Measurements from ENCODE around the gene HSD17B12.

The HSD17B12 gene

DNA sequence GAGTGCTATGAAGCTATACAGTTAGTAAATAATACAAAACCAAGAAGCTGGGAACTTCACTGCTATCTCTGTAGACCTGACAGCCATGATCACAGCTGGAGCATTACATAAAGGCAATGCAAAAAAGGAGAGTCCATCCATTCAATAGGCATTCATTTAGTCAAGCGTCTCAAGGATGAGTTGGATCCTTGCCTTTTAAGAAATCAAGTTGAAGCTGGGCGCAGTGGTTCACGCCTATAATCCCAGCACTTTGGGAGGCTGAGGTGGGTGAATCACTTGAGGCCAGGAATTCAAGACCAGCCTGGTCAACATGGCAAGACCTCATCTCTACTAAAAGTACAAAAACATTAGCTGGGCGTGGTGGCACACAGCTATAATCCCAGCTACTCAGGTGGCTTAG is 152.0 kb downstream of the HSD17B12 start:
- H3K36me3 ChIP-seq (ENCODE audit: control insufficient read depth, insufficient read depth, low read length), result no peaks in the 10 kb centered on the region
- no peak overlapping the region for H2AFZ ChIP-seq
- no peak overlapping the region for H3K4me2 ChIP-seq (ENCODE audit: low read length)
- H3K4me3 ChIP-seq (ENCODE audit: low read depth, low read length), result no peak overlapping the region
- H3K27ac ChIP-seq, result no peak overlapping the region
- H3K9ac ChIP-seq, result no peak overlapping the region
- no peaks in the 10 kb centered on the region for H3K79me2 ChIP-seq
- TF ChIP-seq CTCF (IDR thresholded peaks at IDR 0.05), result no peak
- H3K27me3 ChIP-seq (ENCODE audit: control insufficient read depth, insufficient read depth, low read length), result no peaks in the 10 kb centered on the region
- no peaks in the 10 kb centered on the region for H3K9me3 ChIP-seq (ENCODE audit: control insufficient read depth, low read length)
- peaks cover 4% of the 10 kb centered on the region for H3K4me1 ChIP-seq

DNA sequence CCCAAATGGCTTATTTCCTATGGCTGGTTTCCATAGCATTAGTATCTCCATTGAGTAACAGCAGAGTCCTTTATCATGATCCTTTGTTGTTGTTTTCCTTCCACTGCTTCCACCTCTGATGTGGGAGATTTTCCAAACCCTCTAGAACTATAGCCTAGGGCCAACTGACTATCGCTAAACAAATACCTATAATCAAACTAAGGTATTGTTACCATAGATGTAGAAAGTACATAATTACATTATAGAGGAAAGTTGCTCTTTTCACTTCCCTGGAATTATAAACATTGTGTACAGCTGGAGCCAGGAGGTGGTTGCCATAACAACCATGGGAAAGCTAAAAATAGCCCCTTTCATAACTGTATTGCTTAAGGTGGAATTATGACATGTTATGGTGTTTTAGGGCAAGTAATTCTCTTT is 153.1 kb downstream of the HSD17B12 start:
- H2AFZ ChIP-seq, result no peak overlapping the region
- H3K79me2 ChIP-seq, result no peaks in the 10 kb centered on the region
- H3K4me1 ChIP-seq, result peaks cover 4% of the 10 kb centered on the region
- H3K27ac ChIP-seq, result peak overlapping the region; percentile 19
- no peaks in the 10 kb centered on the region for H3K36me3 ChIP-seq (ENCODE audit: control insufficient read depth, insufficient read depth, low read length)
- H3K9ac ChIP-seq, result no peak overlapping the region
- no peak overlapping the region for H3K4me2 ChIP-seq (ENCODE audit: low read length)
- H3K4me3 ChIP-seq (ENCODE audit: low read depth, low read length), result no peak overlapping the region
- no peaks in the 10 kb centered on the region for H3K9me3 ChIP-seq (ENCODE audit: control insufficient read depth, low read length)
- no peaks in the 10 kb centered on the region for H3K27me3 ChIP-seq (ENCODE audit: control insufficient read depth, insufficient read depth, low read length)
- TF ChIP-seq CTCF (IDR thresholded peaks at IDR 0.05), result no peak

- TF ChIP-seq CTCF (IDR thresholded peaks at IDR 0.05), result no peak
- Histone ChIP-seq H3K27me3 (ENCODE audit: control insufficient read depth, insufficient read depth, low read length) (no peaks in the 10 kb centered on the region), H3K79me2 (no peaks in the 10 kb centered on the region), H3K9me3 (ENCODE audit: control insufficient read depth, low read length) (no peaks in the 10 kb centered on the region), H3K4me2 (ENCODE audit: low read length) (no peak overlapping the region), H3K4me3 (ENCODE audit: low read depth, low read length) (no peak overlapping the region), H3K9ac (no peak overlapping the region), H2AFZ (no peak overlapping the region), H3K27ac (no peak overlapping the region), H3K4me1 (peaks cover 4% of the 10 kb centered on the region), H3K36me3 (ENCODE audit: control insufficient read depth, insufficient read depth, low read length) (no peaks in the 10 kb centered on the region)
Measured at GRCh38 chr11:43834286-43834685, 153.7 kb downstream of the HSD17B12 start.

- H3K4me1 ChIP-seq, result peaks cover 4% of the 10 kb centered on the region
- H2AFZ ChIP-seq, result no peak overlapping the region
- H3K27me3 ChIP-seq (ENCODE audit: control insufficient read depth, insufficient read depth, low read length), result no peaks in the 10 kb centered on the region
- H3K4me2 ChIP-seq (ENCODE audit: low read length), result no peak overlapping the region
- H3K36me3 ChIP-seq (ENCODE audit: control insufficient read depth, insufficient read depth, low read length), result no peaks in the 10 kb centered on the region
- no peaks in the 10 kb centered on the region for H3K9me3 ChIP-seq (ENCODE audit: control insufficient read depth, low read length)
- TF ChIP-seq CTCF (IDR thresholded peaks at IDR 0.05), result no peak
- H3K9ac ChIP-seq, result no peak overlapping the region
- no peaks in the 10 kb centered on the region for H3K79me2 ChIP-seq
- H3K27ac ChIP-seq, result no peak overlapping the region
- H3K4me3 ChIP-seq (ENCODE audit: low read depth, low read length), result no peak overlapping the region
Measured at GRCh38 chr11:43835104-43835503, 154.6 kb downstream of the HSD17B12 start.

GRCh38 chr11:43837879-43838278 is 157.3 kb downstream of the HSD17B12 start:
- Histone ChIP-seq H3K27me3 (ENCODE audit: control insufficient read depth, insufficient read depth, low read length) (no peaks in the 10 kb centered on the region), H3K4me3 (ENCODE audit: low read depth, low read length) (no peak overlapping the region), H2AFZ (no peak overlapping the region), H3K36me3 (ENCODE audit: control insufficient read depth, insufficient read depth, low read length) (no peaks in the 10 kb centered on the region), H3K79me2 (no peaks in the 10 kb centered on the region), H3K9me3 (ENCODE audit: control insufficient read depth, low read length) (no peaks in the 10 kb centered on the region), H3K4me2 (ENCODE audit: low read length) (no peak overlapping the region), H3K4me1 (peaks cover 4% of the 10 kb centered on the region), H3K9ac (no peak overlapping the region), H3K27ac (no peak overlapping the region)
- no peak for TF ChIP-seq CTCF (IDR thresholded peaks at IDR 0.05)
